Ascending aorta (tissue), 2 donors: ENCODE measurements around the gene ABCF1. TPM values are rescaled to one million over a fixed set of nuclear protein-coding genes. Genes with fewer than 3 reads are reported as not detected.
A peak's percentile ranks its signal among the peaks of the same experiment; 100 is the strongest.

ENCODE experiments used
- DNase-seq, 2 donors: peaks; one replicate each; pipeline ENCODE4 v3.0.0-alpha.2; 2019; ENCODE audit warnings: low spot score in 2 of 2
- H3K27ac ChIP-seq, 2 donors: fragments of 200-600 bp; sonication (generic); one replicate each; pipeline ENCODE4 v1.5.1; 2016 to 2017; ENCODE audit warnings: mild to moderate bottlenecking in 1 of 2
- H3K27me3 ChIP-seq: fragments of 200-600 bp; sonication (generic); one replicate; pipeline ENCODE4 v1.5.1; 2017
- H3K36me3 ChIP-seq, 2 donors: fragments of 200-600 bp; sonication (generic); one replicate each; pipeline ENCODE4 v1.5.1; 2016
- H3K4me1 ChIP-seq, 2 donors: fragments of 200-600 bp; sonication (generic); one replicate each; pipeline ENCODE4 v1.5.1; 2016 to 2017; ENCODE audit warnings: mild to moderate bottlenecking in 1 of 2
- H3K4me3 ChIP-seq, 2 donors: fragments of 200-600 bp; sonication (generic); one replicate each; pipeline ENCODE4 v1.5.1; 2016 to 2017; ENCODE audit warnings: mild to moderate bottlenecking in 1 of 2
- H3K9me3 ChIP-seq, 2 donors: fragments of 200-600 bp; sonication (generic); one replicate each; pipeline ENCODE4 v1.5.1; 2016
- CTCF ChIP-seq, 3 experiments: fragments of 200-600 bp in 2 of 3; fragments of 450-650 bp in 1 of 3; sonication (generic) in 2 of 3; IDR thresholded peaks; one replicate each; pipeline ENCODE4 v1.5.1; 2016 to 2019; ENCODE audit warnings: antibody characterized with exemption in 3 of 3, mild to moderate bottlenecking in 1 of 3, moderate library complexity in 1 of 3
- intact Hi-C: fragments of 100-400 bp; cut with DNase I; formaldehyde crosslinking; loops from one replicate; pipeline ENCODE4 v1.15.1; 2023
- total RNA-seq: library from RNA; depleted of rRNA; stranded (reverse); fragments of >200 nt; gene quantifications from one replicate; pipeline ENCODE4 v1.1.0, GENCODE V29; 2016

The ABCF1 gene
- total RNA-seq, 1 donor from 2014 or later: 36.6 TPM

GRCh38 chr6:30601815-30602641, 30.8 kb downstream of the ABCF1 start:
- Histone ChIP-seq H3K4me1 (no peaks in the 10 kb centered on the region), H3K9me3 (no peaks in the 10 kb centered on the region), H3K27me3 (no peaks in the 10 kb centered on the region), H3K4me3 (no peak overlapping the region), H3K36me3 (peaks cover 65 to 67% of the 10 kb centered on the region in 2 donors), H3K27ac (no peak overlapping the region)
- no peak for DNase-seq
- TF ChIP-seq CTCF (IDR thresholded peaks at IDR 0.05): no peak
- intact Hi-C loops: no loop called here

GRCh38 chr6:30603961-30604360, 32.7 kb downstream of the ABCF1 start:
- Histone ChIP-seq H3K4me1 (peaks cover 0 to under 1% of the 10 kb centered on the region in 2 donors), H3K36me3 (peaks cover 84 to 86% of the 10 kb centered on the region in 2 donors), H3K4me3 (no peak overlapping the region), H3K27ac (no peak overlapping the region), H3K9me3 (no peaks in the 10 kb centered on the region), H3K27me3 (no peaks in the 10 kb centered on the region)
- DNase-seq: no peak
- intact Hi-C loops: no loop called here
- TF ChIP-seq CTCF (IDR thresholded peaks at IDR 0.05): no peak

- Histone ChIP-seq H3K4me1 (peaks cover 9 to 48% of the 10 kb centered on the region in 2 donors), H3K4me3 (no peak overlapping the region), H3K9me3 (no peaks in the 10 kb centered on the region), H3K27ac (no peak overlapping the region), H3K36me3 (peaks cover 38 to 43% of the 10 kb centered on the region in 2 donors), H3K27me3 (no peaks in the 10 kb centered on the region)
- intact Hi-C loops: loop anchor here (5.0 to 10.0 kb wide), 2 partner anchors 123 to 935 kb away; partner anchors contain the start of genes ATP6V1G2, DDX39B, HLA-E and NFKBIL1
- no peak for DNase-seq
- no peak for TF ChIP-seq CTCF (IDR thresholded peaks at IDR 0.05)
Observed at GRCh38 chr6:30610065-30610464, 38.8 kb downstream of the ABCF1 start.

- Histone ChIP-seq H3K27ac (peak overlapping the region; percentile 7 to 19), H3K9me3 (no peaks in the 10 kb centered on the region), H3K4me3 (no peak overlapping the region), H3K4me1 (peaks cover 9 to 48% of the 10 kb centered on the region in 2 donors), H3K27me3 (no peaks in the 10 kb centered on the region), H3K36me3 (peaks cover 31 to 37% of the 10 kb centered on the region in 2 donors)
- DNase-seq: no peak
- intact Hi-C loops: loop anchor here (5.0 to 10.0 kb wide), 2 partner anchors 124 to 933 kb away; partner anchors contain the start of genes ATP6V1G2, DDX39B, HLA-E and NFKBIL1
- TF ChIP-seq CTCF (IDR thresholded peaks at IDR 0.05): no peak
Observed at GRCh38 chr6:30611150-30611855, 40.1 kb downstream of the ABCF1 start.

- intact Hi-C loops: loop anchor here (5.0 to 10.0 kb wide), 2 partner anchors 125 to 933 kb away; partner anchors contain the start of genes ATP6V1G2, DDX39B, HLA-E and NFKBIL1
- peaks cover 32 to 37% of the 10 kb centered on the region in 2 donors for H3K36me3 ChIP-seq
- peak overlapping the region; percentile 7 to 19 for H3K27ac ChIP-seq
- no peak for TF ChIP-seq CTCF (IDR thresholded peaks at IDR 0.05)
- H3K27me3 ChIP-seq: no peaks in the 10 kb centered on the region
- H3K4me3 ChIP-seq: no peak overlapping the region
- DNase-seq: no peak
- no peaks in the 10 kb centered on the region for H3K9me3 ChIP-seq
- peaks cover 9 to 48% of the 10 kb centered on the region in 2 donors for H3K4me1 ChIP-seq
Observed at GRCh38 chr6:30611856-30612194, 40.6 kb downstream of the ABCF1 start.
